Activated T-helper 17 cell treated with anti-CD3 and anti-CD28 coated beads, Interleukin-2, amount 50 U/mL, for 72 hours (primary cell): ENCODE data around the gene AKR7A2. TPM values are rescaled to one million over a fixed set of nuclear protein-coding genes. Genes with fewer than 3 reads are reported as not detected.

ENCODE experiments used
- ATAC-seq: fragments of 150-1000 bp; cut with Tn5 transposase; replicated peaks from 2 replicates; pipeline ENCODE4 v1.10.0; 2021; ENCODE audit warnings: mild to moderate bottlenecking, moderate library complexity
- H3K27ac Mint-ChIP-seq: one replicate; pipeline ENCODE4 v1.8.0; 2022; ENCODE audit warnings: mixed read lengths
- H3K27me3 Mint-ChIP-seq: one replicate; pipeline ENCODE4 v1.8.0; 2022; ENCODE audit warnings: mixed read lengths
- H3K36me3 Mint-ChIP-seq: one replicate; pipeline ENCODE4 v1.8.0; 2022; ENCODE audit warnings: low read depth, mild to moderate bottlenecking, mixed read lengths
- H3K4me1 Mint-ChIP-seq: one replicate; pipeline ENCODE4 v1.8.0; 2022; ENCODE audit warnings: mixed read lengths
- H3K4me3 Mint-ChIP-seq: one replicate; pipeline ENCODE4 v1.8.0; 2022; ENCODE audit warnings: mild to moderate bottlenecking, mixed read lengths
- H3K9me3 Mint-ChIP-seq: one replicate; pipeline ENCODE4 v1.8.0; 2022; ENCODE audit warnings: mixed read lengths
- total RNA-seq, 2 donors: library from RNA; stranded (reverse); gene quantifications; one replicate each; pipeline ENCODE4 v1.2.3, GENCODE V29; 2022

AKR7A2 gene
- total RNA-seq, 2 donors from 2014 or later = 37.1 to 61.4 TPM

GRCh38 chr1:19325368-19325957 is 13.5 kb upstream of the AKR7A2 start:
- no peaks in the 10 kb centered on the region for H3K9me3 Mint-ChIP-seq
- peaks cover 4% of the 10 kb centered on the region for H3K4me1 Mint-ChIP-seq
- no peak overlapping the region for H3K27ac Mint-ChIP-seq
- peaks cover 11% of the 10 kb centered on the region for H3K36me3 Mint-ChIP-seq
- H3K27me3 Mint-ChIP-seq = no peaks in the 10 kb centered on the region
- ATAC-seq = no peak
- H3K4me3 Mint-ChIP-seq = no peak overlapping the region

DNA sequence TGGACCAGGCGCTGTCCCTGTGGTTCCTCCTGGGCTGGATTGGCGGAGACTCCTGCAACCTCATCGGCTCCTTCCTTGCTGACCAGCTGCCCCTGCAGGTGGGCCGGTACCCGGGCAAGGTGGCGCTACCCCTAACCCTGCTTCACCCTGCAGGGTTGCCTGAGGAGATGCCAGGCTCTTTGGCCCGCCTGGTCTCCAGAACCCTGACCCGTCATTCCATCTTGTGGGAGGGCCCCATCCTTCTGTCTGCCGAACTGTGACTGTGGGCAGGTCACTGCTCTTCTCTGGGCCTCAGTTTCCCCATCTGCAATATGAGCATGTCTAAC is 12.7 kb upstream of the AKR7A2 start:
- no peak overlapping the region for H3K4me3 Mint-ChIP-seq
- ATAC-seq = no peak

DNA sequence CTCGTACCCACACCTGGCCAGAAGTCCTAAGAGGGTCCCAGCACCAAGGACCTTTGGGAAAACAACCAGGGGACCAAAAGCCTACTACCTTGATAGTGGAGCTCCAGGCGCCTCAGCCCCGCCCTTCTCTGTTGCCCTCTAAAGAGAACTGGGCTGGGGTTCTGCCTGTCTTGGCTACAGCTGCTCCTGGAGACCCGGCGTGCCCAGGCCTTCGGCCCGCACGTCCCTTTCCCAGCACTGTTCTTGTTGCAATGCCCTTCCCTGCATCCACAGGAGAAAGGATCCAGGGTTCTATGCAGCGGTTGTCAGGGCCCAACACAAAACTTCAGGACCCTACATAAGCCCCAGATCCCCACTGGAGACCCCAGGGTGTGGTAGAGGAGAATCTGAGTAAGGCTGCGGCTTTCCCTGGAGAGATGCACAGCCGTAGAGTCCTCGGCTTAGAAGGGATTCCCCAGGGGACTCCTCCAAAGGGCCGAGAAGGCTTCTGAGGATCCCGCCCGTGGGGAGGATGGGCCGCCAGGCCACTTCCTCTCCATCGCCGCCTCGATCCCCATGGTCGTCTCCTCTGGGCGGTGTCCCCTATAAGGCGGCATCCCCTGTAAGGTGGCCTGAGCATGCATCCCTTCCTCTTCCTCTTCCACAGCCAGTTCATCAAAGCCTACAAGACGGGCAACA is 12.2 kb upstream of the AKR7A2 start:
- Mint-ChIP-seq H3K4me3 (no peak overlapping the region), H3K27me3 (no peaks in the 10 kb centered on the region), H3K27ac (no peak overlapping the region), H3K9me3 (no peaks in the 10 kb centered on the region), H3K36me3 (peaks cover 11% of the 10 kb centered on the region), H3K4me1 (no peaks in the 10 kb centered on the region)
- ATAC-seq = no peak

More for the DNA sequence above, 12.7 kb upstream of the AKR7A2 start:
- peaks cover 3% of the 10 kb centered on the region for H3K4me1 Mint-ChIP-seq
- H3K36me3 Mint-ChIP-seq = peaks cover 11% of the 10 kb centered on the region
- H3K27me3 Mint-ChIP-seq = no peaks in the 10 kb centered on the region
- H3K9me3 Mint-ChIP-seq = no peaks in the 10 kb centered on the region
- H3K27ac Mint-ChIP-seq = no peak overlapping the region

GRCh38 chr1:19322481-19322880 is 10.5 kb upstream of the AKR7A2 start:
- no peaks in the 10 kb centered on the region for H3K9me3 Mint-ChIP-seq
- no peaks in the 10 kb centered on the region for H3K4me1 Mint-ChIP-seq
- peaks cover 15% of the 10 kb centered on the region for H3K36me3 Mint-ChIP-seq
- no peaks in the 10 kb centered on the region for H3K27me3 Mint-ChIP-seq
- ATAC-seq = no peak
- H3K27ac Mint-ChIP-seq = no peak overlapping the region
- no peak overlapping the region for H3K4me3 Mint-ChIP-seq

DNA sequence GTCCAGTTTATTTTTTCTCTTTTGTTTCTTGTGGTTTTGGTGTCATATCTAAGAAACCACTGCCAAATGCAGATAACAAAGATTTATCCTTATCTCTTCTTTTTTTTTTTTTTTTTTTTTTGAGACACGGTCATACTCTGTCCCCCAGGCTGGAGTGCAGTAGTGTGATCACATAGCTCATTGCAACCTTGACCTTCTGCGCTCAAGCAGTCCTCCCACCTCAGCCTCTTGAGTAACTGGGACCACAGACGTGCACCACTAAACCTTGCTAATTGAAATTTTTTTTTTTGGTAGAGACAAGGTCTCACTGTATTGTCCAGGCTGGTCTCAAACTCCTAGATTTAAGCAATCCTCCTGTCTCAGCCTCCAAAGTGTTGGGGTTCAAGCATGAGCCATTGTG is 9.1 kb upstream of the AKR7A2 start:
- Mint-ChIP-seq H3K9me3 (no peaks in the 10 kb centered on the region), H3K27ac (no peak overlapping the region), H3K27me3 (no peaks in the 10 kb centered on the region), H3K36me3 (peaks cover 15% of the 10 kb centered on the region), H3K4me1 (peaks cover 1% of the 10 kb centered on the region), H3K4me3 (no peak overlapping the region)
- ATAC-seq = no peak

DNA sequence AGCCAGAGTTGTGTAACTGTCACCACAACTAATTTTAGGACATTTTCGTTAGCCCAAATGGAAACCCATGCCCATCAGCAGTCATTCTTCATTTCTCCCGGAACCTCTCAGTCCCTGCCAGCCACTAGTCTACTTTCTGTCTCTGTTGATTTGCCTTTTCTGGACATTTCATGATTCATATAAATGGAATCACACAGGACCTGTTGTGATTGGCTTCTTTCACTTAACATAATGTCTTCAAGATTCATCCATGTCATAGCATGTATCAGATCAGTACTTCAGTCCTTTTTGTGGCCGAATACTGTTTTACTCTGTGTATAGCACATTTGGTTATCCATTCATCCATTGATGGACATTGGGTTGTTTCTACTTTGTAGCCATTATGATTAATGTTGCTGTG is 7.3 kb upstream of the AKR7A2 start:
- no peaks in the 10 kb centered on the region for H3K9me3 Mint-ChIP-seq
- no peak for ATAC-seq
- H3K36me3 Mint-ChIP-seq = peaks cover 15% of the 10 kb centered on the region
- H3K4me1 Mint-ChIP-seq = peaks cover 6% of the 10 kb centered on the region
- H3K4me3 Mint-ChIP-seq = no peak overlapping the region
- H3K27me3 Mint-ChIP-seq = no peaks in the 10 kb centered on the region
- no peak overlapping the region for H3K27ac Mint-ChIP-seq

DNA sequence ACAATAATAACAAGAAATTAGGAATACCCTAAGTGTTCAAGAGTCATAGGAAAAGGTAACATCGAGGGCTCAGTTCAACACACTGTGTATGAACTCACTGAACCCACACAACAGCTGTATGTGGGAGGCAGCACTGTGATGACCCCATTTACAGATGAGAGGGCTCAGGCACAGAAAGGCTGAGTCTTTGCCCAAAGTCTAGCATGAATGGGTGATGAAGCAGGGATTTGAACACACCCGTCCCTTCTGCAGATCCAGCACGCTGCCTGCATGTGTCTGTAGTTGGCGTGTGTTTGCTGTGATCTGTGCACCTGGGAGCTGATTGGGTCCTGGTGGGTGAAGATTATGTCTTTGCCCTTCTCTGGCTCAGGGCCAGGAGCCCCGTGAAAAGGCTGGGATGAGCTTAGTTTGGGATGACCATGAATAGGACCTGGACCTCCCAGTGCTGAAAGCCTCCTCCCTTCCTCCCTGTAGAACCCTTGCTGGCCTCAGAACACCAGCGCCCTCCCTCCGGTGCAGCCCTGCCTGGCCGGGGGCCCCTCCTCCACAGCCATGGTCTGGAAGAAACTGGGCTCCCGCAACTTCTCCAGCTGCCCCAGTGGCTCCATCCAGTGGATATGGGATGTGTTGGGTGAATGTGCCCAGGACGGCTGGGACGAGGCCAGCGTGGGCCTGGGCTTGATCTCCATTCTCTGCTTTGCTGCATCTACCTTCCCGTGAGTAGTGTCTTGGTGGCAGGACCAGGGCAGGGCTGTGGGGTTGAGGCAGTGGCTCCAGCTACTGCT is 5.4 kb upstream of the AKR7A2 start:
- peaks cover 15% of the 10 kb centered on the region for H3K4me1 Mint-ChIP-seq
- no peaks in the 10 kb centered on the region for H3K9me3 Mint-ChIP-seq
- no peaks in the 10 kb centered on the region for H3K27me3 Mint-ChIP-seq
- peaks cover 13% of the 10 kb centered on the region for H3K36me3 Mint-ChIP-seq
- peak overlapping the region; percentile 67 for H3K27ac Mint-ChIP-seq
- no peak overlapping the region for H3K4me3 Mint-ChIP-seq
- no peak for ATAC-seq

DNA sequence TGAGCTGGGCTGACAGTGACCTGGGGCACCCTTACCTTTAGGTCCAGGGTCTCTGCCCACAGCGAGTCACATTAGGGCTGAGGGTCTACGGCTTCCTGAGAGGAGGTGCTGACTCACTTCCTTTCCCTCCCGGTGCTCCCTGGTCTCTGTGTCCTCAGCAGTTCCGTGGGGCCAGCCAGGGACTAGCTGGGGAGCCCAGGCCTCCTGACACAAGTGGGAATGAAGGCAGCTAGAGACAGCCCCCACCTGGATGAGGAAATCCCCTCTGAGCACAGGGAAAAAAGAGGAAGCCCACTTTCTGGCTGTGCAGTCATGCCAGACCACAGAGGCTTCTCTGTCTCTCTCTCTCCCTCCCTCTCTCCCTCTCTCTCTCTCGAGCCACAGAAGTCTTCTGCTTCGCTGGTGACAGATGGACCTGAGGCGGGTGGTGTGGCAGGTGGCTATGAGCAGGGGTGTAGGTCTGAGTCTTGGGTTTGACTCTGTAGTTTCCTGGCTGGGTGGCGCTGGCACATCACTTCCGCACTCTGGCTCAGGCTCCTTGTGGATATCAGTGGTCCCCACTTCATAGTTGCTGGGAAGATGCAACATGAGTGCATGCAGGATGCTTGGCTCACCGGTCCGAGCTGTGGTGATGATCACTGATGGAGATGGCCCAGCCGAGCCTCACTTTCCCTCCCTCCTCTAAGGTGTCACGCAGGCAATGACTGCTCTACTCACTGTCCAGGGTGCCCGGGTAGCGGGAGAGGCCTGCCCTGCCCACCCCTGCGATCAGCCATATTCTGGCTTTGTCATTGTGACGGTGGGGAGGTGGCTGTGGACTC is 3.6 kb upstream of the AKR7A2 start:
- peaks cover 22% of the 10 kb centered on the region for H3K4me1 Mint-ChIP-seq
- H3K27ac Mint-ChIP-seq = peak overlapping the region; percentile 50
- no peak for ATAC-seq
- no peaks in the 10 kb centered on the region for H3K9me3 Mint-ChIP-seq
- H3K27me3 Mint-ChIP-seq = no peaks in the 10 kb centered on the region
- peak overlapping the region; percentile 12 for H3K4me3 Mint-ChIP-seq
- peaks cover 4% of the 10 kb centered on the region for H3K36me3 Mint-ChIP-seq

- Mint-ChIP-seq H3K4me3 (no peak overlapping the region), H3K27me3 (no peaks in the 10 kb centered on the region), H3K4me1 (peaks cover 22% of the 10 kb centered on the region), H3K27ac (no peak overlapping the region), H3K9me3 (no peaks in the 10 kb centered on the region), H3K36me3 (peaks cover 4% of the 10 kb centered on the region)
- no peak for ATAC-seq
These were observed 2.3 kb upstream of the AKR7A2 start for GRCh38 chr1:19313961-19314882.

DNA sequence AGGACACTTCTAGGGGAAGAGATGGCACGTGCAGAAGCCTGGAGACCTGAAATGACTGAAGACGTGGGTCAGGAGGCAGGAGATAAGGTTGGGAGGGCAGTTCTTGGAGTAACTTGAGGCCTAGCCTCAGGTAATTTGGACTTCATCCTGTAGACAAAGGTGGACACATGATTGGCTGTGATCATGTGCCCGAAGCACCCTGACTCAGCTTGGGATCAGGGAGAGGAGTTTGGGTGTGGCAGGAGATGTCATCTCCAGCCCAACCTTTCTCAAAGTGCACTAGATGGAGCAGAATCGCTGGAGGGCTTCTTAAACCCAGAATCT is 1.7 kb upstream of the AKR7A2 start:
- peak overlapping the region; percentile 71 for H3K4me3 Mint-ChIP-seq
- ATAC-seq = no peak
- peak overlapping the region; percentile 63 for H3K27ac Mint-ChIP-seq
- H3K27me3 Mint-ChIP-seq = no peaks in the 10 kb centered on the region
- H3K9me3 Mint-ChIP-seq = no peaks in the 10 kb centered on the region
- H3K4me1 Mint-ChIP-seq = peaks cover 28% of the 10 kb centered on the region
- H3K36me3 Mint-ChIP-seq = peaks cover 8% of the 10 kb centered on the region

DNA sequence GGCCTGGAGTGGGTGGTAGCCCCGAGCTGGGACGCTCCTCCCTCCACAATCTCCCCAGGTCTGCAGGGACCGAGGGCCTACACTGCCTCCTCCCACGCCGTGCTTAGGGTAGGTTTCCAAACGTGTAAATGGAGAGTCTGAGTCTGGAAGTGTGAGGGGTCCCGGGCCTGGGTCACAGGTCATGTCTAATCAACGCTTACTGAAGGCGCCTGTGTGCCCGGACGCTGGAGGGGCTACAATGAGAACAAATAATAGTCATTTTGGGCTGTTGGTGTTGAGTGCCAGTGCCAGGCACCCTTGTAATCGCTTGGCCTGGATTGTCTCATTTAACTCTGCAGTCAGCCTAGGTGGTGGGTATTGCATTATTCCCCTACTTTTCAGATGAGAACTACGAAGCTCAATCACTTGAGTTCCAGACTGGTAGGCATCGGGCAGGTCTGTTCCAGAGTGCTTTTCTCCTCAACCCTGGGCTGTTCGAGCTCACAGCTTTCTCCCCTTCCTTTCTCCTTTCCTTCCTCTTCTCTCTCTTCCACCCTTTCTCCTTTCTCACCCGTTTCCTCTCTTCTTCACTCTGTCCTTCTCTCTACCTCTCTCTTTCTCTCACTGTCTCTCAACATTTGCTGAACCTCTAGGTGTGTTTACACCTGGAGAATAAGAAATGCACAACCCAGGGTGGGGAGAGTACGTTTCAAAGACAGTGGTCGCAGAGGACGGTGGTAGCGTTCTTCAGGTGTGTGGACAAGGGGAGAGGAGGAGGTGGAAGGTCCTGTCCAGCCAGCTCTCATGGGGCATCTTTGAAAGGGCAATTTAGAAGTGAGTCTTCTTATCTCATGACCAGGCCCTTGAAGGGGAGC is 1.1 kb upstream of the AKR7A2 start:
- H3K4me1 Mint-ChIP-seq = peaks cover 28% of the 10 kb centered on the region
- peaks cover 10% of the 10 kb centered on the region for H3K36me3 Mint-ChIP-seq
- no peaks in the 10 kb centered on the region for H3K27me3 Mint-ChIP-seq
- H3K9me3 Mint-ChIP-seq = no peaks in the 10 kb centered on the region
- ATAC-seq = no peak
- H3K27ac Mint-ChIP-seq = peak overlapping the region; percentile 63
- H3K4me3 Mint-ChIP-seq = peak overlapping the region; percentile 71

DNA sequence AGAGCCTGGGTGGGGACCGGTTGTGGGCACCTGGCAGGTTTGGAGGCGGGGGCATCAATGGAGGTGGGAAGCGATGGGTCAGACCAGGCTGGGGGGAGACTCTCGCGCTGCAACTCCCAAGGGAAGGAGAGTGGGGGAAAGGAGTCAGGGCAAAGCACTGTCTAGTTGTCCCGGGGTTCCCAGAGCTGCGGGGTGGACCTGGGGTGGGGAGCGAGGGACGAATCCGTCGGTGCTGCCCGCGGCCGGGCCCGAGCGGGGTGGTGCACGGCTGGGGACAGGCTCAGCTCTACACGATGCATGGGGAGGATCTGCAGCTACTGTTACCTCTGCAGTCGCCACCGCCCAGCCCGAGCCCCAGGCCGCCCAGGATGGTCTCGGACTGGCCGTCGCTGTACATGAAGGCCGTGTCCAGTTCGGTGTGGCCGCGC is 427 bp downstream of the AKR7A2 start:
- H3K27ac Mint-ChIP-seq = peak overlapping the region; percentile 82
- no peaks in the 10 kb centered on the region for H3K9me3 Mint-ChIP-seq
- H3K27me3 Mint-ChIP-seq = no peaks in the 10 kb centered on the region
- H3K36me3 Mint-ChIP-seq = peaks cover 25% of the 10 kb centered on the region
- H3K4me1 Mint-ChIP-seq = peaks cover 28% of the 10 kb centered on the region
- peak; percentile 25 for ATAC-seq
- H3K4me3 Mint-ChIP-seq = peak overlapping the region; percentile 81
